IPS-NIHi7 (cell line): ENCODE results near the gene GSG1L.

Experiments
- DNase-seq: peaks from one replicate; pipeline ENCODE4 v3.0.0; 2012; ENCODE audit warnings: mixed read lengths; ENCODE audit errors: extremely low spot score

GSG1L gene

DNA sequence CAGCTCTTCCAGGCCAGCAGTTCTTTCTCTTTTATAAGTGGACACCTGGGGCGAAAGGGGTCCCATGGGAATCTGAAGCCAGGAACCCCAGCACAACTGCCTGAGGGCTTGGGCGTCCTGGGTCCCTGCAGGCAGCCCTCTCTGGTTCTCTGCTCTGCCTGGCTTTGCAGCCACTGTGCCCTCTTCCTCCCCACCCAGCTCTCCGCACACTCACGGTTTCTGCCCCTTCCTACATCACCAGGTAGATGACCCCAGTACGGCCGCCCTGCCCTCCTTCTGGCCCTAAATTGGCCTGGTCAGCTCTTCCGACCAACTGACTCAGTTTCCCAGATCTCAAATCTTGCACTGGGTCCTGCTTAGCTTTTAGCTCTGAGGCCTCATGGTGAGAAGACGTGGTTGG is 288.3 kb downstream of the GSG1L start:
- no peak for DNase-seq

DNA sequence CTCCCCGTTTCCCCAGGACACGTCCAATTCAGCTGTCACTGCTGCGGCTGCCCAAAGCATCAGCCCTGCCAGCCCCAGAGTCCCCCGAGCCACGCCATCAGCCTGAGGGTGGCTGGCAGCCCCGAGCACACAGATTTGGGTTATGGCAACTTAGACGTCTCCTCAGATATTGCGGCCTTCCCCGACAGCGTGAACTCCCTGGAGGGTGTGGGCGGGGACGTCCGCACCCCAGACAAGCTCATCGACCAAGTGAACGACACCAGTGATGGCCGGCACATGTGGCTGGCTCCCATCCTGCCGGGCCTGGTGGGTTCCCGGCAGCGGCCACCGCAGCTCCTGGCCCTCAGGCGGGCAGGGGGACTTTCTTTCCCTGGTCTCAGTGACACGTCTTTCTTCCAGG is 288.7 kb downstream of the GSG1L start:
- no peak for DNase-seq

DNA sequence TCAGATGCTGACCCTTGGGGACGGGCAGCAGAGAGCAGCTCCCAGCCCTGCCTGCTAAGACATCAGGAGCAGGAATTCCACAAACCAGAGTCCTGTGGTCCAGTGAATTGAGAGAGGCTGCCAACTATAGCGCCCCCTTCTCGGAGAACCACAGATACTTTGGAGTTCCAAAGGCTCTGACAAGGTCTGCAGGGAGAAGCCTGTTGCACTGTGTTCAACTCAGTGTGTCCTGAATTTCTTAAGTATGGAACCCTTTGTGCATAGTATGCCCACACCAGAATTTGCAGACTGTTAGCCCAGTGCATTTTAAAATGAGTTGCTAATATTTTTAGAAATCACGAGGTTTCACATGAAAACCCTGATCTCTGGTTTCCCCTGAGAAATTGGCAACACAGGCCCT is 290.2 kb downstream of the GSG1L start:
- DNase-seq, result no peak

DNA sequence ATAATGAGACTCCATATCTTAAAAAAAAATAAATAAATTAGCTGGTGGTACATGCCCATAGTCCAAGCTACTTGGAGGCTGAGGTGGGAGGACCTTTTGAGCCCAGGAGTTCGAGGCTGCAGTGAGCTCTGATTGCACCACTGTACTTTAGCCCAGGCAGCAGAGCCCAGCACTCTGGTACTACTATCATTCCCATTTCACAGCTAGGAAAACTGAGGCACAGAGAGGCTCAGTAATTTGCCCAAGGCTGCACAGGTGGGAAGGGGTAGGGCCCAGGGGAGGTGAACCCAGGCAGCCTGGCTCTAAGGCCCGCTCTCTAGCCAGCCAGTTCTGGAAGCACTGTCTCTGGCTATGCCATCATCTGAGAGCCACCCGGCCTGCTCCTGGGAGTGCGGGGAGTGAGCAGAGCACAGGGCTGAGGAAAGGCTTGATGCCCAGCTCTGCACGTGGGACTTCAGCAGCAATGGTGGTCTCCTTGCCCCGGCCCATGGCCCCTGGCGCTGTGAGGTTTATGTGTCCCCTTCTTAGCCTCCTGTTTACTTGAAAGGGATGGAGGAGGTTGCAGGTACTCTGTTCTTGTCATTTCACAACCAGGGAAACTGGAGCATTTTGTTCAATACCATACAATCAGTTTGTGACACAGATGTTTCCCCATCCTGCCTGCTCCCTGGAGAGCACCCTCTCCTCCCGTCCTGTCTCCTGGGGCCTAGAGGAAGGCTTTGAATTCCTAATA is 291.3 kb downstream of the GSG1L start:
- no peak for DNase-seq

DNA sequence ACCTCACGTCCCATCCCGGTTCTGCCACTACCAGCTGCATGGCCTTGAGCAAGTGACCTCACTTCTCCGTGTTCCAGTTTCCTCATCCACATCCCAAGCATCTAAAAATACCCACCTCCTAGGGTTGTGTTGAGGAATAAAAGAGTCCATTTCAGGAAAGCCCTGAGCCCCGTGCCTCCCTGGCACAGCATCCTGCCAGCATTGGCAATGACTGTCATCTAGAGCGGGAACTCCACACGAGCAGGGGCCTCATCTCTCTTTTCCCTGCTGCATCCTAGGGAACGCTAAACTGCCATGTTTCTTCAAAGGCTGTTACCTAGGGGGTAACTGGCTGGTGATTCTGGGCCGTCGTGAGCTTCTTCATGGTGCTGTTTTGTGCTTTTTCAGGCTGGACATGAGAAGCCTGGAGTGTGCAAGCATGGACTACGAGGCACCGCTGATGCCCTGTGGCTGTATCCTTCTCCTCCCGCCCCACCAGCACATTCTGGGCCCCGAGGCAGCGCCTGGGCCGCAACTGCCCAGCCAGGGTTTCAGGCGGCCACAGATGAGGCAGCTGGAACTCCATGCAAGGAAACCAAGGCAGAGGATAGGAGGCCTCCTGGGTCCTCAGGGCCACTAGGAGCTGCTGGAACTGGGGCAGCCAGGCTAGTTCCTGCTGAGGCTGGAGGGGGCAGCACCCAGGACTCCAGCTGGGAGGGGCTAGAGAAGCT is 292.2 kb downstream of the GSG1L start:
- DNase-seq, result no peak

DNA sequence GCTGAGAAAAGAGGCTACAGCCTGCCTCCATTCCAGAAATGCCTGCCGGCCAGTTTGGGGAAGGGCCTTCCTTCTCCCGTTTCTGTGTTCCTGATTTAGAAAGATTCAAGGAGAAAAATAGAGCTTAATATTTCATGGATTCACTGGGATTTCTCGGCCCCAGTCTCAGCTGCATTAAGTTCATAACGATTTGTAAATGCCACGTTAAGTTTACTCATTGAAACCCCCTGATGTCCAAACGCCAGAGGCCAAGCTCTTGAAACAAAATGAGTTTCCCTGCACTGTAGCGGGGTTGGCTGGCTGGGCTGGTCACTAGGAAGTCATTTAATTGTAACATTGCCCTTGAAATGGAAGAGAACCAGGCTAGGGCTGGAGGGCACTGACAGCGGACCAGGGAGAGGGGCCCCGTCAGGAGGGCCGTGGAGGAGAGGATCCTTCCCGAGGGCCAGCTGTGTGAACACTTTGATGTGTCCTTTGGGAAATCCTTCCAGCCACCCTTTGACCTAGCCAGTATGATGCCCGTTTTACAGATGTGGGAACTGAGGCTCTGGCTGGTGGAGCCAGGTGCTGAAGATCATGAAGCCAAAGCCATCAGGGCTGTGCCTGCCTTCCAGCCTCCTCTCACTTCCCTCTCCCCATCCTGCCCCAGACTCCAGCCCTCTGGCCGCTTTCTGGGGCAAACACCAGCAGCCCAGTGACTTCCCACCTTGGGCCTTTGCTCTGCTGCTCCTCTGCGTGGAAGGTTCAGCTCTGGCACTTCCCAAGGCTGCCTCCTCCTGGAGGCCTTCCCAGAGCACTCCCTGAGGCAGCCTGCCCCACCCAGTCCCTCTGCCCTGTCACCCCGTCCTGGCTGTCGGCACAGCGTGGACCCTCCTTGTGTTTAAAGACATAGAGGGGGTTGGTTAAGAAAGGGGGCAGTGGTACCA is 293.0 kb downstream of the GSG1L start:
- DNase-seq, result no peak

DNA sequence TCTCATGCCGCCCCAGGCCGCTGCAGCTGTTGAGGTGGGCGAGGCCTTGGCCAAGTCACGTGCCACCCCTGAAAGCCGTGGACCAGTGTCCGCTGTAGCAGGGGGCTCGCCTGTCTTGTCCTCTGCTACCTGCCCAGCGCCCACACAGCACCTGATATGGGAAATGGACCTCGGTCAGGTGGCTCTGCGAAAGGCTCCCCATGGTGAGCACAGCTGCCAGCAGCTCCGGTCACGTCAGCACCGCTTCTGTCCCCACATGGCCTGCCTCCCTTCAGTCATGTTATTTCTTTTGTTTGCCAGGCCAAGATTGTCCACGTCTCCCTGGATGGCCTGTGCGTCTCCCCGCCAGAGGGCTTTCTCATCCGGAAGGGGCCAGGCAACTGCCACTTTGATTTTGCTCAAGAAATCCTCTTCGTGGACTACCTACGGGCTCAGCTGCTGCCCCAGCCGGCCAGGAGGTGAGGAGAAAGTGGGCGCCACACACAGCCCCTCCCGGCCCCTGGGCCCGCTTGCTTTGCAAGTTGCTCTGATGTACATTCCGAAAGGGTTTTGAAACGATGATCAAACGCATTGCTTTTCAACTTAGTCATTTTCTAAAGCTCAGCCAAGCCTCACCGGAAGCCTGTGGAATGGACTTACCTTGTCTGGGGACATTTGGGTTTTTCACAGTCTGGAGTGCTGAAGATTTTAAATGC is 293.8 kb downstream of the GSG1L start:
- no peak for DNase-seq

DNA sequence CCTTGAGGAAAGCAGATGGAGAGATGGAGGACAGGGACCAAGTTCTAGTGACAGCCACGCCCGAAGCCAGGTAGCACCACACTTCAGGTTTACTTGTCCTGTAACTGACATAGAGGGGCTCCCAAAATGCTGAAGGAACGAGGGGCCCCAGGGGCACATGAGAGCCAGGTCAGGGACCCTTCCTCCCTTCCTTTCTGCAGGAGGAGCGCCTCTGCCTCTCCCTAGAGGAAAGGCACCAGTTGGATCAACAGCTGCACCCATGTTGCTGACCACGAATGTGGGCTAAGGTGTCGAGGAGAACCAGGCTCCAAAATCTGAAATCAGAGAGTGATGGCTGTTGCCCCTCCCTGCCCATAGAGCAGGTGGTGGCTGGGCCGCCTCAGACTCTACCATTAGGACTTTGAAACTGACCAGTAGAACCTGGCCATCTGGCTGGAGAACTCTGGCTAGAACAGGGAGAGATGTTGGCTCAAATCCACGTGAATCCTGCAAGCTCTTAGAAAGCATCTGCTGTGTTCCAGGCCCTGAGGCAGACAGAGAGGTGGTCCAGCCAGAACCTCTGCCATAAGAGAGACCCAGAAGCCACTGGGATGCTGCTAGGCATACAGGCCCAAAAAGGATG is 294.8 kb downstream of the GSG1L start:
- no peak for DNase-seq

DNA sequence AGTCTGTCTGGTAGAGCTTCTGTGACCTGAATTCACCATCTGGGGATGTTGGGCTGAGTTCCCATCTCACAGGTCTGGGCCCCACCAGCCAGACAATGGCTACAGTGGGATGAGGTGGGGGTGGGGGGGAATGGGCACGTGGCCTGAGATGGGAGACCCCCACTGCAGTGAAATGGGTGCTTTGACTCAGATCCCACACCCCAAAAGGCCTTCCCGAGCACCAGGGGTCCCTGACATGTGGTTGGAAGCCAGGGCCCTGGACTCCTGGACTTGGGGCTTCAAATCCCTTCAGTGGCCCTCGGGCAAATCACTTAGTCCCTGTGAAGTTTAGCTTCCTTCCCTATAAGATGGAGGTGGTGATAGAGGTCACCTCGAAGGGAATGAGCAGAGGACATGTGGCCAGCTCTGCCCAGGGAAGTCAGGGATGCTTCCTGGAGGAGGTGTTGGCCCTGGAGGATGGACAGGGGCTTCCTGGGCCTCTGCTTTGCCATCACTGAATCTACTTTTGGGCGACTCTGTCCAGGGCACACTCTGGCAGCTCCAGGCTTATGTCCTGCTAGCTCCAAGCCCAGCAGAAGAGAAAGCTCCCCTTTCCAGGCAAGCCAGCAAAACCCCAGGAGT is 295.4 kb downstream of the GSG1L start:
- DNase-seq, result no peak

DNA sequence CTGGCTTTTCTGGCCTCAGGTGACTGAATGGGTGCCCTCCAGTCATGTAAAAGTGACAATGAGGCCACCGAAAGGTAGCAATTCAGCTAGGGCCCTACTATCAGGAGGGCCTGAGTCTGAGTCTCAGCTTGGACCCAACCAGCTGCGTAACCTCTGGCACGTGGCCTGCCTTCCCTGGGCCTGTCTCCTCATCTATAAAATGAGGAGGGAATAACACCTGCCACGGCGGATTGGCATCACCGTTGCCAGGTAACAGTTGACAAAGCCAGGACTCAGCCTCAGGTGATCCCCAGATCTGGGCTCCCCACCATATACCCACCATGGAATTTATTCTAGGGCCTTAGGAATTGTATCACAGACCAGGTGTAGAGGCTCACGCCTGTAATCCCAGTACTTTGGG is 296.4 kb downstream of the GSG1L start:
- no peak for DNase-seq

DNA sequence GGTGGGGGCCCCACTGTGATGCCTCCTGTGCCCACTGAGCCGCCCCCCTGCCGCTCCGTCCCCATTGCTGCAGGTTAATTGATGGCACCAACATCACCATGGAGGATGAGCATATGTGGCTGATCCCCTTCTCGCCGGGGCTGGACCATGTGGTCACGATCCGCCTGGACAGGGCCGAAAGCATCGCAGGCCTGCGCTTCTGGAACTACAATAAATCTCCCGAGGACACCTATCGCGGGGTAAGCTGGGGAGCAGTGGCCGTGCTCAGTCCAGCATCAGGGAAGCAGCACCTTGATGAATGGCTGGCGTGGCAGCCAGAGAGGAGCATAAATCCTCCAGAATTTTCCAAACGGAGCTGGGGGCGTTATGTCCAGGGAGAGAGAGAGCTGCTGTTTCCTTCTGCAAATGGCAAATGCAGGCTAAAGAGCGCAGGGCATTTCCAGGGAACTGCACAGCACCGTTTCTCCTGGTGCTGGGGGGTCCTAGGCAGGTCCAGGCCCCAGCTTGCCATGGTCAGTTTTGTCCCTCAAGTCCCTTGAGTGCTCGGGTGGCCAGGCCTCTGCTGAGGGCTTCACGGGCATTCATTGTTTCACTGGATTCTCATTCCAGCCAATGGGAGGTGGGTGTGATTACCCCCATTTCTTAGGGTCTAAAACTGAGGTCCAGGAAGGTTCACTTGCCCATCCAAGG is 297.1 kb downstream of the GSG1L start:
- DNase-seq, result no peak

DNA sequence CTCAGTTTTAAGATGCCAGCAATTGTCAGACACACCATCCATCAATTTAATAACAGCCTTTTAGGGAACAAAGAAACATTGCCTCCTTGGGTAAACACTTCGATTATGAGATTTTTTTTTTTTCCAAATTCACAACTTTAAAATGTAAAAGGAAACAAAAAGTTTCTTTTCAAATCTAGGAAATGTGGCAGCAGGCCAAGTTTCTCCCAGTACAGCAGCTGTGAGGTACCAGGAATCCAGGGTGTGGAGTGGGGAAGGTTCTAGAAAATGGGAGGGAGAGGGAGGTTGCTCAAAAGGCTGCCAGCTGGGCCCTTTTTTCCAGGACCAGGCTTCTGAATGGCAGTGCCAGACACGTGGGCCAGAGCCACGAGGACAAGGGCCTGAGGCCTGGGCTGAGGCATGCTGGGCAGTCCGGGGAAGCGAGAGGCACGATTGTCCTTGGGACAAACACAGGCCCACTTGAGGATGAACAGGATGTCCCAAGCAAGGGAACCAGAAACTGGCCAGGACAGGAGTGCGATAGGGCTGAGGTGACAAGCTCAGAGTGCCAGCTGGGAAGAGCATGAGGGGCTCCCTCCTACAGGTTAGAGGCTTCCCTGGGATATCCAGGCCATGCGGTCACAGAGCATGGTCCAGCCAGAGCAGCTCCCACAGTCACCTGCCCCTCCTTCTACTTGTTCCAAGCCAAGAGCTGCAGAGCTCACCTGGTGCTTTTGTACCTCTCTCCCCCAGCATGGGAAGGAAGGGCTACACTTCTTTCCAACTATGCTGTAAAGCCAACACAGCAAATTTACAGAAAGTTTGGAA is 298.4 kb downstream of the GSG1L start:
- no peak for DNase-seq

DNA sequence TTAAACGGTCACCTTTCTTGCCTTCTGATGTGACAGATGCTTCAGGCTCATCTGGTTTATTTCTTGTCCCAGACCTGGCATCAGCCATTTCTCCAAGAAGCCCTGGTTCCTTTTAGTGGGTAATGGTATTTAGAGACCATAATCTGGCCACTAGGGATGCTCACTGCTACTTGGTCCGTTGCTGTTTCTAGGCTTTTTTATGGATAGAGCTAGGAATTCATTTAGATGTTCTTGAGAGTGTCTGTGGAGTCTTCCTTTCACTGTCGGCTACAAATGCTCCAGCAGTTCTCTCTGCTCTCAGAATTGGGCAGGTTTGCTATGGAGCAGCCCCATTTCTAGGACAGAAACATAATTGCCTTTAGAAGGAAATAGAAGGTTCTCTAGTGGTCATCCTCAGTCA is 299.1 kb downstream of the GSG1L start:
- no peak for DNase-seq

DNA sequence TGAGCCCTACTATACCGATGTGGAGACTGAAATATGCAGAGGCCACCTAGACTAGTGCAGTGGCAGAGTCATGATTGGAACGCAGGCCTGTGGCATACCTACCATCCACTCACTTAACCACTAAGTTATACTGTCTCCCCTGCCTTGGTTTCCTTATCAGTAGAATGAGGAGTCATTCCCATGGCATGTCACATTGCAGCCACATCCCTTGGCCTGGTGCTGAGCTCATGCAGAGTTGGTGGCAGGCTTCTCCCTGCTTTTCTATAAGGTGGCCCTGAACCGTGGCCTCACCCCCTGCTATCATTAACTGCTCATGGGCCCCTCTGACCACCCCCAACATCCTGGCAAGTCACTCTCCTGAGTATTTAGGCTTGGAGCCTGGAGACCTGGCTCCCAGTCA is 301.1 kb downstream of the GSG1L start:
- DNase-seq, result no peak

DNA sequence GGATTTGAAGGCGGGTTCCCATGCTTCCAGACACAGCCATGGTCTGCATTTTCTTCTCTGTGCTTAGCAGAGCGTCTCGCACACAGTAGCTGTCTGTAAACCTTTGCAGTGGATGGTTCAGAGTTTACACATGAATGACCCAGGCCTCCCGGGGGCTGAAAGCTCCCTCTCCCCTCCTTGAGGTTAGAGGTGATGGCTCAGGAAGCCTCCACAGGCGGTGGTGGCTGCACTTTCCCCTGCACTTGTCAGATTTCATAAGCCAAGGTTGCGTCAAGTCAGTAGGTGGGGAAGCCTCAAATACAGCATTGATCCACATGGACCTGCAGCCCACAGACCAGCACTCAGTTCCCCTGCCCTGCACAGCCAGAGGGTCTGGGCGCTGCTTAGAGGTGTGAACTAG is 301.7 kb downstream of the GSG1L start:
- no peak for DNase-seq

DNA sequence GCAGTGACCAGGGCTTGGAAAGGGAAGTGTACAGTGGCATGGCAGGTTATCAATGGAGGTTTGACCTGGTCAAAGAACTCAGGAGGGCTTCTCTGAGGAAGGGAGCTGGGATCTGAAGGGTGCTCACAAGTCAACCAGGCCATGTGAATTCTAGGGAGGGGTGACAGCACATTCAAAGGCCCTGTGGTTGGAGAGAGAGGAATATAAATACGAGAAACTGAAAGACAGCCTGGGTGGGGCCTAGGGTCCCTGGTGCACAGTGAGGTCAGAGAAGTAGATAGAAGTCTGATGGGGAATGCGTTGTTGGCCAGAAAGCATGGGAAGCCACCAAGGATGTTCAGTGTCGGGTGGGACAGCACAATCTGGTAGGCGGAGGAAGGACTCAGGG is 302.7 kb downstream of the GSG1L start:
- no peak for DNase-seq

DNA sequence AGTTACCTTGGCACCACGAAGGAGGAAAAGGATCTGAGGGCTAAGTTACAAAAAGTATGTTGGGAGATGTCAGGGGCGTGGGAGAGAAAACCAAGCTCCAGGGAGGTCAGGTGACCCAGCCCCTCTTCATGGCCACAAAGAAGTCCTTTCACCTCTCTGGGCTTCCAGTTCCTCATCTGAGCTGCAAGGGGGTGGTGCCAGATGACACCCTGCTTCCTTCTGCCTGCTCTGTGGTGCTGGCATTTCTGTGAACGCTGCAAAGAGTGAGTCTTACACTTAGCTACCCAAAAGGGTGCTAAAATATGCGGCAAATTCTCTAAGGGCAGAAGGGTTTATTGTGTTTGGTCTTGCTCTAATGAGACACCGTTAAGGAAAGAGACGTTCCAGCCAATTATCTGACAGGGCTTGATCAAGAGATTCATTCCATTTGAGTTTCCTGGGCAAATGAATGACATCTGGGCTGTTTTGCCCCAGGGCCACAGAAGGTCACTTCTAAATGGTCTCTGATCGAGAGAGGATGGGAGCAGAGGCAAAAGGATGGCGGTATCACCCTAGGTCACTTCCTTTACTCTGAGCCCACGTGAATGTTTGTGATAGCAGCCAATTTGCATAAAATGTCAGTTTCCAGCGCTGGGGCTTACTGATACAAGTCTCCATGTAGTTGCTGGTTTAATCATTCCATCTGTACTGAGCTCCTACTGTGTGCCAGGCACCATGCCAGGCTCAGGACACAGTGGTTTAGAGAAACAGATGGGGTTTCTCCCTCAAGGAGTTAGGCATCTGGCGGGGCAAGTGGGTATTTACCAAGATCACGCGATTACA is 303.3 kb downstream of the GSG1L start:
- no peak for DNase-seq

DNA sequence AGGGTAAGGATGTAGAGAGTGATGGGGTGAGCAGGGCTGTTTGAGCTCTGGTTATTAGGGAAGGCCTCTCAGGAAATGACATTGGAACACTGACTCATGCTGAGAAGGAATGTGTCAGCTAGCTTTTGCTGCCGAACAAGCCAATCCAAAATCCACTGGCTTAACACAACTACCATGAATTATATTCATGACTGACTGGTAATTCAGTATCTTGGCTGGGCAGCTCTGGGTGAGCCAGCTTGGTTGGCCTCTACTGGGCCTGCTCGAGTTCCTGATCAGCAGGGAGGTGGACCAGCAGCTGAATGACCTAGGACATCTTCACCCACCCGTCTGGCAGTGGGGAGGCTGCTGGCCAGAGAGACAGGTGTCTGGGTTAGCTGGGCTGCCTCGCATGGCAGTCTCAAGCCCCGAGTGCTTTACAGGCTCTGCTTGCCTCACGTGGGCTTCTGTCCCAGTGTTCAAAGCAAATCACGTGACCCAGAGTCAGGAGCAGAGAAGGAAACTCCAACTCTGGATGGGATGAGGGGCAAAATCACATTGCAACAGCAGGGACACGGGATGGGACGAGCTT is 304.1 kb downstream of the GSG1L start:
- DNase-seq, result no peak
